ENCODE measurements around the gene PCDH9. TPM values are rescaled to one million over a fixed set of nuclear protein-coding genes. Genes with fewer than 3 reads are reported as not detected.

Gene PCDH9
- total and polyA plus RNA-seq, 2 donors, result 0.72 to 28.2 TPM

- DNase-seq (ENCODE audit: extremely low spot score), result no peak
- WGBS, result 67% methylated on average over 8 of the region's 8 CpGs
- Histone ChIP-seq H3K4me1 (ENCODE audit: insufficient read depth) (no peaks in the 10 kb centered on the region), H3K27ac (ENCODE audit: low read depth) (no peak overlapping the region), H3K4me3 (ENCODE audit: low read depth, low read length) (no peak overlapping the region), H3K36me3 (ENCODE audit: insufficient read depth) (no peaks in the 10 kb centered on the region)
Observed at GRCh38 chr13:66859934-66860877, 369.9 kb downstream of the PCDH9 start.

GRCh38 chr13:66859078-66859477 lies 371.1 kb downstream of the PCDH9 start:
- Histone ChIP-seq H3K27ac (ENCODE audit: low read depth) (no peak overlapping the region), H3K36me3 (ENCODE audit: insufficient read depth) (no peaks in the 10 kb centered on the region), H3K4me3 (ENCODE audit: low read depth, low read length) (no peak overlapping the region), H3K4me1 (ENCODE audit: insufficient read depth) (no peaks in the 10 kb centered on the region)
- 79% methylated on average over 2 of the region's 2 CpGs for WGBS
- DNase-seq (ENCODE audit: extremely low spot score), result no peak

- Histone ChIP-seq H3K36me3 (ENCODE audit: insufficient read depth) (no peaks in the 10 kb centered on the region), H3K4me1 (ENCODE audit: insufficient read depth) (no peaks in the 10 kb centered on the region), H3K4me3 (ENCODE audit: low read depth, low read length) (no peak overlapping the region), H3K27ac (ENCODE audit: low read depth) (no peak overlapping the region)
- DNase-seq (ENCODE audit: extremely low spot score), result no peak
- WGBS, result 80% methylated on average over 3 of the region's 3 CpGs
Observed at GRCh38 chr13:66858163-66858562, 372.0 kb downstream of the PCDH9 start.

GRCh38 chr13:66855131-66855530 lies 375.0 kb downstream of the PCDH9 start:
- no peak overlapping the region for H3K27ac ChIP-seq (ENCODE audit: low read depth)
- H3K4me1 ChIP-seq (ENCODE audit: insufficient read depth), result no peaks in the 10 kb centered on the region
- WGBS, result 91% methylated on average over 1 of the region's 1 CpG
- H3K36me3 ChIP-seq (ENCODE audit: insufficient read depth), result no peaks in the 10 kb centered on the region
- DNase-seq (ENCODE audit: extremely low spot score), result no peak
- no peak overlapping the region for H3K4me3 ChIP-seq (ENCODE audit: low read depth, low read length)

GRCh38 chr13:66853564-66853963 lies 376.6 kb downstream of the PCDH9 start:
- DNase-seq (ENCODE audit: extremely low spot score), result no peak
- no peaks in the 10 kb centered on the region for H3K4me1 ChIP-seq (ENCODE audit: insufficient read depth)
- no peaks in the 10 kb centered on the region for H3K36me3 ChIP-seq (ENCODE audit: insufficient read depth)
- no peak overlapping the region for H3K4me3 ChIP-seq (ENCODE audit: low read depth, low read length)
- H3K27ac ChIP-seq (ENCODE audit: low read depth), result no peak overlapping the region

GRCh38 chr13:66849706-66850105 lies 380.4 kb downstream of the PCDH9 start:
- WGBS, result 91% methylated on average over 4 of the region's 4 CpGs

GRCh38 chr13:66847541-66847940 lies 382.6 kb downstream of the PCDH9 start:
- Histone ChIP-seq H3K36me3 (ENCODE audit: insufficient read depth) (no peaks in the 10 kb centered on the region), H3K4me1 (ENCODE audit: insufficient read depth) (no peaks in the 10 kb centered on the region), H3K4me3 (ENCODE audit: low read depth, low read length) (no peak overlapping the region), H3K27ac (ENCODE audit: low read depth) (no peak overlapping the region)
- 95% methylated on average over 6 of the region's 6 CpGs for WGBS
- DNase-seq (ENCODE audit: extremely low spot score), result no peak

More at GRCh38 chr13:66849706-66850105, 380.4 kb downstream of the PCDH9 start:
- no peak overlapping the region for H3K4me3 ChIP-seq (ENCODE audit: low read depth, low read length)
- H3K27ac ChIP-seq (ENCODE audit: low read depth), result no peak overlapping the region
- H3K4me1 ChIP-seq (ENCODE audit: insufficient read depth), result no peaks in the 10 kb centered on the region
- no peaks in the 10 kb centered on the region for H3K36me3 ChIP-seq (ENCODE audit: insufficient read depth)
- no peak for DNase-seq (ENCODE audit: extremely low spot score)

GRCh38 chr13:66845393-66845792 lies 384.7 kb downstream of the PCDH9 start:
- 96% methylated on average over 10 of the region's 10 CpGs for WGBS
- H3K4me1 ChIP-seq (ENCODE audit: insufficient read depth), result no peaks in the 10 kb centered on the region
- no peak for DNase-seq (ENCODE audit: extremely low spot score)
- no peak overlapping the region for H3K27ac ChIP-seq (ENCODE audit: low read depth)
- no peak overlapping the region for H3K4me3 ChIP-seq (ENCODE audit: low read depth, low read length)
- H3K36me3 ChIP-seq (ENCODE audit: insufficient read depth), result no peaks in the 10 kb centered on the region

- no peak overlapping the region for H3K4me3 ChIP-seq (ENCODE audit: low read depth, low read length)
- WGBS, result 93% methylated on average over 7 of the region's 7 CpGs
- no peaks in the 10 kb centered on the region for H3K4me1 ChIP-seq (ENCODE audit: insufficient read depth)
- no peak overlapping the region for H3K27ac ChIP-seq (ENCODE audit: low read depth)
- no peak for DNase-seq (ENCODE audit: extremely low spot score)
- H3K36me3 ChIP-seq (ENCODE audit: insufficient read depth), result no peaks in the 10 kb centered on the region
Observed at GRCh38 chr13:66844933-66845332, 385.2 kb downstream of the PCDH9 start.

- no peak overlapping the region for H3K4me3 ChIP-seq (ENCODE audit: low read depth, low read length)
- no peak overlapping the region for H3K27ac ChIP-seq (ENCODE audit: low read depth)
- no peaks in the 10 kb centered on the region for H3K36me3 ChIP-seq (ENCODE audit: insufficient read depth)
- WGBS, result 78% methylated on average over 2 of the region's 2 CpGs
- no peaks in the 10 kb centered on the region for H3K4me1 ChIP-seq (ENCODE audit: insufficient read depth)
- no peak for DNase-seq (ENCODE audit: extremely low spot score)
Observed at GRCh38 chr13:66842766-66843165, 387.4 kb downstream of the PCDH9 start.

- Histone ChIP-seq H3K4me1 (ENCODE audit: insufficient read depth) (no peaks in the 10 kb centered on the region), H3K36me3 (ENCODE audit: insufficient read depth) (no peaks in the 10 kb centered on the region), H3K27ac (ENCODE audit: low read depth) (no peak overlapping the region), H3K4me3 (ENCODE audit: low read depth, low read length) (no peak overlapping the region)
- WGBS, result 93% methylated on average over 3 of the region's 3 CpGs
- no peak for DNase-seq (ENCODE audit: extremely low spot score)
Observed at GRCh38 chr13:66840621-66841020, 389.5 kb downstream of the PCDH9 start.

- DNase-seq (ENCODE audit: extremely low spot score), result no peak
- no peak overlapping the region for H3K27ac ChIP-seq (ENCODE audit: low read depth)
- 82% methylated on average over 10 of the region's 10 CpGs for WGBS
Observed at GRCh38 chr13:66837246-66837645, 392.9 kb downstream of the PCDH9 start.

GRCh38 chr13:66835040-66835628 lies 395.0 kb downstream of the PCDH9 start:
- peak; percentile 13 for DNase-seq (ENCODE audit: extremely low spot score)
- no peaks in the 10 kb centered on the region for H3K36me3 ChIP-seq (ENCODE audit: insufficient read depth)
- H3K27ac ChIP-seq (ENCODE audit: low read depth), result no peak overlapping the region
- WGBS, result 28% methylated on average over 9 of the region's 9 CpGs
- no peaks in the 10 kb centered on the region for H3K4me1 ChIP-seq (ENCODE audit: insufficient read depth)
- no peak overlapping the region for H3K4me3 ChIP-seq (ENCODE audit: low read depth, low read length)

More at GRCh38 chr13:66837246-66837645, 392.9 kb downstream of the PCDH9 start:
- no peaks in the 10 kb centered on the region for H3K4me1 ChIP-seq (ENCODE audit: insufficient read depth)
- no peak overlapping the region for H3K4me3 ChIP-seq (ENCODE audit: low read depth, low read length)
- no peaks in the 10 kb centered on the region for H3K36me3 ChIP-seq (ENCODE audit: insufficient read depth)

All from urinary bladder (tissue), 4 donors.